Neural crest cell (in vitro differentiated cells): Measurements from ENCODE around the gene NRL. TPM values are rescaled to one million over a fixed set of nuclear protein-coding genes. Genes with fewer than 3 reads are reported as not detected.

Experiments
- DNase-seq: peaks from one replicate; pipeline ENCODE4 v3.0.0; 2021; ENCODE audit warnings: low read depth, mixed read lengths, low spot score
- H3K27ac Mint-ChIP-seq: one replicate; pipeline ENCODE4 v1.8.0; 2021; ENCODE audit warnings: mild to moderate bottlenecking, mixed read lengths; ENCODE audit not compliant: unreplicated experiment
- H3K27me3 Mint-ChIP-seq: 2 replicates; pipeline ENCODE4 v1.8.0; 2021; ENCODE audit warnings: low read depth, mild to moderate bottlenecking, mixed read lengths
- H3K36me3 Mint-ChIP-seq: 2 replicates; pipeline ENCODE4 v1.8.0; 2021; ENCODE audit warnings: low read depth, mild to moderate bottlenecking, mixed read lengths
- H3K4me1 Mint-ChIP-seq: 2 replicates; pipeline ENCODE4 v1.8.0; 2021; ENCODE audit warnings: mixed read lengths
- H3K4me3 Mint-ChIP-seq: one replicate; pipeline ENCODE4 v1.8.0; 2021; ENCODE audit warnings: mild to moderate bottlenecking, mixed read lengths
- H3K9me3 Mint-ChIP-seq: 2 replicates; pipeline ENCODE4 v1.8.0; 2021; ENCODE audit warnings: mixed read lengths
- CTCF ChIP-seq: fragments of 200-600 bp; sonication (generic); conservative IDR thresholded peaks from 2 replicates; pipeline ENCODE4 v1.5.0; 2021; ENCODE audit warnings: antibody characterized with exemption, mild to moderate bottlenecking
- total RNA-seq: library from RNA; stranded (reverse); gene quantifications from 2 replicates; pipeline ENCODE4 v1.2.1, GENCODE V29; 2021

Gene NRL
- total RNA-seq, 1 donor from 2014 or later = 1.2 TPM

- no peaks in the 10 kb centered on the region for H3K27me3 Mint-ChIP-seq
- H3K4me1 Mint-ChIP-seq = peaks cover 53% of the 10 kb centered on the region
- peak; percentile 56 for TF ChIP-seq CTCF
- peak within 1 kb of the TSS; percentile 90 for H3K27ac Mint-ChIP-seq
- peak; percentile 97 for DNase-seq
- H3K36me3 Mint-ChIP-seq = peaks cover 9% of the 10 kb centered on the region
- peak within 1 kb of the TSS; percentile 86 for H3K4me3 Mint-ChIP-seq
- no peaks in the 10 kb centered on the region for H3K9me3 Mint-ChIP-seq
Observed at GRCh38 chr14:24141097-24141880, 26.5 kb upstream of the NRL start, which contains the start of gene EMC9. Gene EMC9, minus strand, starts transcription at chr14:24141591. Its CDS starts 287 bp downstream, at chr14:24141304.

- no peak for DNase-seq
- Mint-ChIP-seq H3K27me3 (no peaks in the 10 kb centered on the region), H3K4me1 (peaks cover 48% of the 10 kb centered on the region), H3K9me3 (no peaks in the 10 kb centered on the region), H3K4me3 (peak overlapping the region; percentile 89), H3K27ac (no peak overlapping the region), H3K36me3 (peaks cover 9% of the 10 kb centered on the region)
- TF ChIP-seq CTCF = no peak
Observed at GRCh38 chr14:24139272-24139934, 24.7 kb upstream of the NRL start.

GRCh38 chr14:24138396-24139271 lies 23.9 kb upstream of the NRL start:
- peaks cover 9% of the 10 kb centered on the region for H3K36me3 Mint-ChIP-seq
- peak overlapping the region; percentile 89 for H3K4me3 Mint-ChIP-seq
- no peaks in the 10 kb centered on the region for H3K27me3 Mint-ChIP-seq
- H3K9me3 Mint-ChIP-seq = no peaks in the 10 kb centered on the region
- peak overlapping the region; percentile 71 for H3K27ac Mint-ChIP-seq
- TF ChIP-seq CTCF = no peak
- DNase-seq = no peak
- H3K4me1 Mint-ChIP-seq = peaks cover 48% of the 10 kb centered on the region

GRCh38 chr14:24137529-24138395 lies 23.0 kb upstream of the NRL start:
- TF ChIP-seq CTCF = no peak

More at GRCh38 chr14:24137529-24138395, 23.0 kb upstream of the NRL start:
- Mint-ChIP-seq H3K4me3 (peak overlapping the region; percentile 89), H3K9me3 (no peaks in the 10 kb centered on the region), H3K36me3 (peaks cover 9% of the 10 kb centered on the region), H3K4me1 (peaks cover 48% of the 10 kb centered on the region), H3K27ac (peak overlapping the region; percentile 71), H3K27me3 (no peaks in the 10 kb centered on the region)
- DNase-seq = no peak
